LNCaP clone FGC (cell line): ENCODE measurements around the gene GTF3C5.

Experiments used
- DNase-seq: peaks from one replicate; pipeline ENCODE4 v3.0.0-alpha.2; 2011; ENCODE audit warnings: low read depth
- H3K4me3 ChIP-seq: 2 replicates; pipeline ENCODE4 v1.5.1; 2011; ENCODE audit warnings: mild to moderate bottlenecking, low read depth, low read length, control low read depth
- CTCF ChIP-seq: IDR thresholded peaks from 2 replicates; pipeline ENCODE4 v1.5.1; 2012; ENCODE audit warnings: mild to moderate bottlenecking; ENCODE audit not compliant: control insufficient read depth, insufficient read depth; ENCODE audit errors: extremely low read depth

GTF3C5 gene

DNA sequence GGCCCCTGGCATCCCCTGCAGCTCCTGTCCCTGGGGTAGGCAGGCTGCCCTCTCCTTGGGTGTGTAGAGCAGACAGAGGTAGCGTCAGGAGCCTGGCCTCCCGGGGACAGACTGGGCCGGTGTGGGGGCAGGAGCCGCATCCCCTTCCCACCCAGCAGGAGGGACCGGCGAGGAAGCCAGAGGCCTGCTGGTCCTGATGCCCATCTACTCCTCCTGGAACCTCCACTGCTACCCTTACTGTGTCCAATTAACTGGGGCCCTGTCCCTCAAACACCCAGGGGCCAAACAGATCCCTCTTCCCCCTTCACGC is 74.6 kb downstream of the GTF3C5 start:
- H3K4me3 ChIP-seq, result no peak overlapping the region
- no peak for TF ChIP-seq CTCF
- DNase-seq, result no peak

GRCh38 chr9:133106511-133107244 is 75.9 kb downstream of the GTF3C5 start:
- TF ChIP-seq CTCF, result no peak

GRCh38 chr9:133107245-133107722 is 76.5 kb downstream of the GTF3C5 start:
- TF ChIP-seq CTCF, result no peak
- no peak for DNase-seq
- H3K4me3 ChIP-seq, result no peak overlapping the region

More at GRCh38 chr9:133106511-133107244, 75.9 kb downstream of the GTF3C5 start:
- DNase-seq, result no peak
- no peak overlapping the region for H3K4me3 ChIP-seq
